Immature natural killer cell (primary cell): ENCODE measurements around the gene POU4F3. TPM values are rescaled to one million over a fixed set of nuclear protein-coding genes. Genes with fewer than 3 reads are reported as not detected.
"Not testable (repeated sequence)": the region's sequence is repeated elsewhere in the genome, so short reads cannot be mapped to it uniquely, and the experiment has no call there.

Source experiments
- DNase-seq, 3 donors: peaks; one replicate each; pipeline ENCODE4 v3.0.0; 2022; ENCODE audit warnings: mixed read lengths in 1 of 3
- H3K27ac Mint-ChIP-seq, 6 donors: one replicate each; pipeline ENCODE4 v1.8.0; 2020; ENCODE audit warnings: mixed read lengths in 6 of 6, mild to moderate bottlenecking in 5 of 6, inconsistent platforms in 4 of 6, moderate library complexity in 3 of 6
- H3K27me3 Mint-ChIP-seq, 3 donors: one replicate each; pipeline ENCODE4 v1.8.0; 2020 to 2021; ENCODE audit warnings: low read depth in 3 of 3, mild to moderate bottlenecking in 3 of 3, mixed read lengths in 3 of 3, moderate library complexity in 3 of 3, inconsistent platforms in 1 of 3
- H3K36me3 Mint-ChIP-seq, 3 donors: one replicate each; pipeline ENCODE4 v1.8.0; 2020; ENCODE audit warnings: mixed read lengths in 3 of 3, inconsistent platforms in 2 of 3, mild to moderate bottlenecking in 2 of 3
- H3K4me1 Mint-ChIP-seq, 2 donors: one replicate each; pipeline ENCODE4 v1.8.0; 2020; ENCODE audit warnings: inconsistent platforms in 2 of 2, mild to moderate bottlenecking in 2 of 2, mixed read lengths in 2 of 2, moderate library complexity in 1 of 2
- H3K4me3 Mint-ChIP-seq, 5 donors: one replicate each; pipeline ENCODE4 v1.8.0; 2020; ENCODE audit warnings: mild to moderate bottlenecking in 5 of 5, mixed read lengths in 5 of 5, inconsistent platforms in 3 of 5, moderate library complexity in 3 of 5
- H3K9me3 Mint-ChIP-seq, 6 donors: one replicate each; pipeline ENCODE4 v1.8.0; 2020; ENCODE audit warnings: mild to moderate bottlenecking in 6 of 6, mixed read lengths in 6 of 6, inconsistent platforms in 4 of 6, moderate library complexity in 3 of 6
- polyA plus RNA-seq, 3 donors: library from polyadenylated mRNA; unstranded; fragments of 300-500 nt; fragmentation: Illumina TruSeq; gene quantifications; one replicate each; pipeline ENCODE4 v1.2.3, GENCODE V29; 2021

The POU4F3 gene, protein sequence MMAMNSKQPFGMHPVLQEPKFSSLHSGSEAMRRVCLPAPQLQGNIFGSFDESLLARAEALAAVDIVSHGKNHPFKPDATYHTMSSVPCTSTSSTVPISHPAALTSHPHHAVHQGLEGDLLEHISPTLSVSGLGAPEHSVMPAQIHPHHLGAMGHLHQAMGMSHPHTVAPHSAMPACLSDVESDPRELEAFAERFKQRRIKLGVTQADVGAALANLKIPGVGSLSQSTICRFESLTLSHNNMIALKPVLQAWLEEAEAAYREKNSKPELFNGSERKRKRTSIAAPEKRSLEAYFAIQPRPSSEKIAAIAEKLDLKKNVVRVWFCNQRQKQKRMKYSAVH
- polyA plus RNA-seq = not detected

DNA sequence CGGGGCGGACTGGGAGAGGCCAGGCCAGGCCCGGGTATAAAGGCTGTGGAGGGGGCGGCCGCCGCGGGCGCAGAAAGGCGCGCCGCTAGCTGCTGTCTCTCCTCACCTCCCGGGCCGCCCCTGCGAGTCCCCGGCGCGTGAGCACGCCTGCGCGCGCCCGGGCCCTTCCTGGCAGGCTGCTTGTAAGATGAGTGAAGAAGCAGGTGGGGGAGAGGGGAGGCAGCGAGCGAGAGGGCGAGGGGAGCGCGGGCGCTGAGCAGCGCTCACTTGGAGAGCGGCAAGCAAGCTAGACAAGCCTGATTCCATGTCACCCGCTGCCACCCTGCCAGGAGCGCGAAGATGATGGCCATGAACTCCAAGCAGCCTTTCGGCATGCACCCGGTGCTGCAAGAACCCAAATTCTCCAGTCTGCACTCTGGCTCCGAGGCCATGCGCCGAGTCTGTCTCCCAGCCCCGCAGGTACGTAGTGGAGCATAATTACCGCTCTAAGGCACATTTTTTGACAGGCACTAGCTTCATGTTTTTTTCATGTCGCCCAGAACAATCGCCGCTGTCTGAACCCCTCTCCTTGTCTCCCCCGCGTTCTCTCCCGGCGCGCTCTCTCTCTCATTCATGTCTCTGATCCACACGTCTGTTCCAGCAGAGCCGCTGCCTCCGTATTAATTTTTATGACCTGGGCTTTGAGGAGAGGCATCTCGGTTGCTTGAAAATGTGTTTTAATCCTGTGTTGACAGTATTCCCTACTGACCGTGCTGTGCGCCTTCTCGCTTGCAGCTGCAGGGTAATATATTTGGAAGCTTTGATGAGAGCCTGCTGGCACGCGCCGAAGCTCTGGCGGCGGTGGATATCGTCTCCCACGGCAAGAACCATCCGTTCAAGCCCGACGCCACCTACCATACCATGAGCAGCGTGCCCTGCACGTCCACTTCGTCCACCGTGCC, at the start of gene POU4F3:
Gene POU4F3 (plus strand): TSS at position 66 of the 941 bp plus-strand sequence. CDS start 274 bp downstream, at position 340.
- DNase-seq = no peak
- Mint-ChIP-seq H3K27ac (no peak within 1 kb of the TSS), H3K4me3 (peak within 1 kb of the TSS in 1 of 5 donors; percentile 13), H3K27me3 (peaks cover 23 to 58% (median 37%) of the 10 kb centered on the region in 3 donors), H3K36me3 (no peaks in the 10 kb centered on the region), H3K9me3 (peaks cover 0 to 3% (median under 1%) of the 10 kb centered on the region in 6 donors), H3K4me1 (peaks cover 0 to 2% of the 10 kb centered on the region in 2 donors)

DNA sequence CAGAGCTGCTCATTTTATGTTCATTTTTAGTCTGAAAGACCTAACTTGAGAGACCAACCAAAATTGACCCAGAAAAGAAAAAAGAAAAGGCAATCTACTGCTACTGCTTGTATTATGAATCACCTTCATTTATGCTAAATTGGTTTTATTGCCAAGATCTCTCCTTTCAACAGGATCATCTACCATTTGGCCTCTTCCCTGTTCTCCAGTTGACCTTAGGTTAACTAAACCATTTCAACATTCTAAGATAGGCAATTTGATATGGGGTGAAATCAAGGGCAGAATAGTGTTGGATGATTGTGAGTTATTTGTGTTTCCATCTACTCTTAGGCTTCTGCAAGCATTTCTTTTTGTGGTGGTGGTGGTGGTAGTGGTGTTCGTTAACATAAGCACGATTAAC, 48.3 kb upstream of the POU4F3 start:
- H3K4me3 Mint-ChIP-seq = no peak overlapping the region
- no peaks in the 10 kb centered on the region for H3K9me3 Mint-ChIP-seq
- DNase-seq = no peak
- no peaks in the 10 kb centered on the region for H3K27me3 Mint-ChIP-seq
- H3K36me3 Mint-ChIP-seq = peaks cover 2 to 14% (median 5%) of the 10 kb centered on the region in 3 donors
- no peaks in the 10 kb centered on the region for H3K4me1 Mint-ChIP-seq
- H3K27ac Mint-ChIP-seq = peak overlapping the region in 1 of 6 donors; percentile 34

DNA sequence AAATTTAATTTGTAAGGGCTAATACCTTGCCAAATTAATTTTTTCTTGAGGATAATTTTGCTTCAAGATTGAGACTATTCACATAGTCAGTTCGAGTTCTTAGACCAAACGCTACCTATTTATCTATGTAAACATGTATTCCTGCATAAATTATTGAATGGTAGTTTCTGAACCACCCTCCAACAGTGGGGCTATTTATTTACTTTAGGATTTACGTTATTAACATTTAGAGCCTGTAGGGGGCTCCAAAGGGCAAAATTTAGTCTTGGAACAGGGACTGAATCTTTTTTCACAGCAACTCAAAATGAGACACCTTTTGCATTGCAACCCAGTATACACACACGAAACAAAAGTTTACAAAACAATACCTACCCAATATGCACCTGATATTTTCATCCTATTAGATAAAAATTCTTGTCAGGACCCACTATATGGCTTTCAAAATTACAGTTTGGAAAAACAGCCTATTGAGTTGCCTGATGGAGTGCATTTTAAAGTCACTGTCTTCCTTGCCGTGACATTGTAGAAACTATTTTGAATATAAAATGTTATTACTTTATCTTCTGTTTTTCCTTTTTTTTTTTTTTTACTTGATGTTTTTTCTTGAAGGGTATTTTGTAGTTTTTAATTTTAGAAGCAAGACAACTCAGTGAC, 47.1 kb upstream of the POU4F3 start:
- Mint-ChIP-seq H3K27ac (no peak overlapping the region), H3K27me3 (no peaks in the 10 kb centered on the region), H3K9me3 (no peaks in the 10 kb centered on the region), H3K4me3 (no peak overlapping the region), H3K36me3 (peaks cover 0 to 9% (median 2%) of the 10 kb centered on the region in 3 donors), H3K4me1 (no peaks in the 10 kb centered on the region)
- peak in 2 of 3 donors; percentile 21 to 27 for DNase-seq

DNA sequence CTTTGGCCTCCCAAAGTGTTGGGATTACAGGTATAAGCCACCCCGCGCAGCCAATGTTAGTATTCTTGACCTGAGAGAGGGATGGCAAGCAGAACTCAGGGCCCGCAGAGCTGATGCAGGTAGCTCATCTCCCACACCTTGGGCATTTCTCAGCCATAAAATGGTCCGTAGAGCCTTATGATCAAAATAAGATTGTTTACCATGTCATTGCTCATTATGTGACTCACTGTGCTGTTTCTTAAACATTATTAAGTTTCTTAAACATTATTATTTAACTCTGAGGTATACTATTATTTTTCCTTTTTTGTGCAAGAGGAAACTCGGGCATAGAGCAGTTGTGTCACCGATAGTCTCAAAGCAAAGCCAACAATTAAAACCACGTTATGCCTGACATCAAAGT, 42.4 kb upstream of the POU4F3 start:
- H3K27ac Mint-ChIP-seq = no peak overlapping the region
- no peak for DNase-seq
- H3K9me3 Mint-ChIP-seq = peaks cover 0 to under 1% (median 0%) of the 10 kb centered on the region in 6 donors
- H3K36me3 Mint-ChIP-seq = no peaks in the 10 kb centered on the region
- no peak overlapping the region for H3K4me3 Mint-ChIP-seq
- no peaks in the 10 kb centered on the region for H3K4me1 Mint-ChIP-seq
- peaks cover 0 to 2% (median 0%) of the 10 kb centered on the region in 3 donors for H3K27me3 Mint-ChIP-seq

DNA sequence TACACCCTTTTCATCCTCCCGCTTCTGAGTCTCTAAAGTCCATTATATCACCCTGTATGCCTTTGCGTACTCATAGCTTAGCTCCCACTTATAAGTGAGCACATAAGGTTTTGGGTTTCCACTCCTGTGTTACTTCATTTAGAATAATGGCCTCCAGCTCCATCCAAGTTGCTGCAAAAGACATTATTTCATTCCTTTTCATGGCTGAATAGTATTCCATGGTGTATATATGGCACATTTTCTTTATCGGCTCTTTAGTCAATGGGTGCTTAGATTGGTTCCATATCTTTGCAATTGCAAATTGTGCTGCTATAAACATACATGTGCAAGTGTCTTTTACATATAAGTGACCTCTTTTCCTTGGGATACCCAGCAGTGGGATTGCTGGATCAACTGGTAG, 39.7 kb upstream of the POU4F3 start:
- not testable (repeated sequence) for H3K4me3 Mint-ChIP-seq, H3K27ac Mint-ChIP-seq, H3K4me1 Mint-ChIP-seq, H3K27me3 Mint-ChIP-seq, H3K36me3 Mint-ChIP-seq, DNase-seq, H3K9me3 Mint-ChIP-seq

DNA sequence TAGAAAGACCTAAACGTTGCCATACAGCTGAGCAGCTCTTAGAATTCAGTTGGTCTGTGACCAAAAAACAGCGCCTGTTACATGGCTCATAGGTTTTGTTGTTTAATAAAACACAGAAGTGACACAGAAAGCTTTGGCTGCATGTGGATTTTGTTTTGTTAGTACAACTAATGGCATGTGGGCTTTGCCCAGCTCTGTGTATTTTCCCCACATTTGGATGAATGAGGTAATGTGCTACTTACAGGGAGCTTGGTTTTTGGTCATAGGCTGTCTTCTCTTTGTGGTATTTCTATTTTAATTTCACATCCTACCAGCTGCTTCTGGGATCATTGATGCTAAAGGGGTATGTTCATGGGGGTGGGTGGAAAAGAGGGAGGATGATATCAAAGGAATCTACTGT, 37.0 kb upstream of the POU4F3 start:
- DNase-seq = no peak
- Mint-ChIP-seq H3K9me3 (peaks cover 0 to 2% (median 0%) of the 10 kb centered on the region in 6 donors), H3K36me3 (no peaks in the 10 kb centered on the region), H3K27me3 (peaks cover 0 to 2% (median 0%) of the 10 kb centered on the region in 3 donors), H3K27ac (no peak overlapping the region), H3K4me3 (no peak overlapping the region), H3K4me1 (no peaks in the 10 kb centered on the region)

DNA sequence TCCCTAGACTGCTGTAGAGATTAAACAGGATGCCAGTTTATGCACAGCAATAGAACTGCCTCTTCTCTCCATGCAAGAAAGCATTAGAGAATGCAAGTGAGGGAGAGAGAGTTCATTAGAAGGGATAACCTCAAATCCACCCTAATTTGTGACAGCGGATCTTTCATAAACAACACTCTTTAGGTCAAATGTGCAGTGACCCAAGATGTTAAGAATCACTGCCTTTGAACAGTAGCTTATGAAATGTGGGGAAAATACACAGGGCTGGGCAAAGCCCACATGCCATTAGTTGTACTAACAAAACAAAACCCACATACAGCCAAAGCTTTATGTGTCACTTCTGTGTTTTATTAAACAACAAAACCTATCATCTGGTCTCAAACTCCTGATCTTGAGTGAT, 36.2 kb upstream of the POU4F3 start:
- peaks cover 0 to 2% (median 0%) of the 10 kb centered on the region in 6 donors for H3K9me3 Mint-ChIP-seq
- H3K27ac Mint-ChIP-seq = no peak overlapping the region
- H3K4me1 Mint-ChIP-seq = no peaks in the 10 kb centered on the region
- DNase-seq = no peak
- H3K4me3 Mint-ChIP-seq = no peak overlapping the region
- H3K27me3 Mint-ChIP-seq = peaks cover 0 to 2% (median 0%) of the 10 kb centered on the region in 3 donors
- no peaks in the 10 kb centered on the region for H3K36me3 Mint-ChIP-seq

DNA sequence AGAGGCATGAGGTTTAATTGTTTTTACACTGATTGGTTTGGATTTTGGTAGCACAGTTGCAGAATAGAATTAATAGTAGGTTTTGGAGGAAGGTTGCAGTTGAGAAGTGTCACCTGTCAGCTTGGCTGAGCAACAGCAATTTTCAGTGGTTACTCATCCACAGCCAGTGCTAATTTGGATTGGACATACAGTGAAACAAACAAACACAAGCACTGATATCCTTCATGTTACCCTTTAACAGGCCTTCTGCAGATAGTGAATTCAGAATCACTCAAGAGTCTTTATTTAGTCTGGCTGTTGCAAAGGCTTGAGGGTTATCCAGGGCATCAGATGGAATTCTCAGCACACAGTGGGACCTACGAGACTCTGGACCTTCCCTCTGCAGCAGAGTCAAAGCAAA, 31.8 kb upstream of the POU4F3 start:
- Mint-ChIP-seq H3K9me3 (no peaks in the 10 kb centered on the region), H3K27ac (no peak overlapping the region), H3K36me3 (no peaks in the 10 kb centered on the region), H3K4me1 (no peaks in the 10 kb centered on the region), H3K4me3 (no peak overlapping the region), H3K27me3 (peaks cover 2 to 4% (median 3%) of the 10 kb centered on the region in 3 donors)
- no peak for DNase-seq

DNA sequence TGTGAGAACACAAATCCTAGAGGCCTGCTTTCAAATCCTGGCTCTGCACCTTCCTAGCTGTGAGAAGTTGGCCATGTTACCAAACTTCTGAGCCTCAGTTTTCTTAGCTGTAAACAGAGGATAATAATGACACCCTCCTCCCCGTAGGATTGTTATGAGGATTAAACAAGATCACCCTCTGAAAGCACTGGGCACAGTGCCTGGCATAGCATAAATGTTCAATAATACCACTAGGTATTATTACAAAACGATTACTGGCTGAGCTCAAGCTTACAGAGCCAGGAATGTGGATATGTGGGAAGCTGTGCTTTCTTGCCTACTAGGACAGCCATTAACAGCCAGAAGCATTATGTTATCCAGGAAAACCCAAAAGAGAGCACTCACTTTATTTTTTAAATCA, 30.8 kb upstream of the POU4F3 start:
- H3K27me3 Mint-ChIP-seq = peaks cover 4 to 6% (median 4%) of the 10 kb centered on the region in 3 donors
- DNase-seq = no peak
- H3K4me3 Mint-ChIP-seq = no peak overlapping the region
- H3K27ac Mint-ChIP-seq = no peak overlapping the region
- H3K4me1 Mint-ChIP-seq = peaks cover under 1 to 2% of the 10 kb centered on the region in 2 donors
- H3K36me3 Mint-ChIP-seq = no peaks in the 10 kb centered on the region
- H3K9me3 Mint-ChIP-seq = no peaks in the 10 kb centered on the region

DNA sequence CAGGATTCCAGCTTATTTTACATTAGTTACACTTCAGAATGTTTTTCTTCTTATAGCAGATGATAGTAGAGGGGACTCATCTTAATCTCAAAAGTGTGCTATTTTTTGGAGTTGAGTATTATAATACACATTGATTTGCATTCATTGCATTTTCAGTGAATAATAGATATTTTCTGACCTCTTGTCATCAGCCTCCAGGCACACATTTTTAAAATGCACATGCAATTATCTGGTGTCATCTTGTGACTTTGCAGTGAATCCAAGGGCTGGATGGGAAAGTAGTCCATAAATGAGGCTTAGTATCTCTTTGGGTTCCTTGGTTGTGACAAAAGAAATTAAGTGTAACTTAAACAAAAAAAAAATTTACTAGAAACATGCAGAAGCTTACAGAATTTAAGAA, 28.1 kb upstream of the POU4F3 start:
- H3K27ac Mint-ChIP-seq = no peak overlapping the region
- H3K9me3 Mint-ChIP-seq = no peaks in the 10 kb centered on the region
- H3K36me3 Mint-ChIP-seq = no peaks in the 10 kb centered on the region
- peaks cover 8 to 11% (median 9%) of the 10 kb centered on the region in 3 donors for H3K27me3 Mint-ChIP-seq
- DNase-seq = no peak
- H3K4me1 Mint-ChIP-seq = peaks cover 6 to 9% of the 10 kb centered on the region in 2 donors
- H3K4me3 Mint-ChIP-seq = no peak overlapping the region

DNA sequence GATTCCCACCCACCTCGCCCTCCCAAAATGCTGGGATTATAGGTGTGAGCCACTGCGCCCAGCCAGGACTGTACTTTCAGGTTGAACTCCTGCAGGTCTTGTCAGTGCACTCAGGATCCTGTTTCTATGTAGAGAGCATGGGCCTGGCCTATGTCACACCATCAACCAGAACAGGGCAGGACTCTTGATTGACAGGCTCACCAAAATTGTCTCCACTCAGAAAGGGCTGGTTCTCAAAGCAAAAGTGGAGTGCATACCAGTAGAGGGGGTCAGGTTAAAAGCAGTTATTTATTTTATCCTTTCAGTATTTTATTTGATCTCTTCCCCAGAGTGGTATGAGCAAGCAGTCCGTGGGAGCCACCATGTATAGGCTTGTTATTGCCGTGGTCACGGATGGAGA, 27.4 kb upstream of the POU4F3 start:
- no peak for DNase-seq
- Mint-ChIP-seq H3K27me3 (peaks cover 8 to 11% (median 9%) of the 10 kb centered on the region in 3 donors), H3K36me3 (no peaks in the 10 kb centered on the region), H3K4me1 (peaks cover 6 to 9% of the 10 kb centered on the region in 2 donors), H3K27ac (no peak overlapping the region), H3K4me3 (no peak overlapping the region), H3K9me3 (no peaks in the 10 kb centered on the region)

DNA sequence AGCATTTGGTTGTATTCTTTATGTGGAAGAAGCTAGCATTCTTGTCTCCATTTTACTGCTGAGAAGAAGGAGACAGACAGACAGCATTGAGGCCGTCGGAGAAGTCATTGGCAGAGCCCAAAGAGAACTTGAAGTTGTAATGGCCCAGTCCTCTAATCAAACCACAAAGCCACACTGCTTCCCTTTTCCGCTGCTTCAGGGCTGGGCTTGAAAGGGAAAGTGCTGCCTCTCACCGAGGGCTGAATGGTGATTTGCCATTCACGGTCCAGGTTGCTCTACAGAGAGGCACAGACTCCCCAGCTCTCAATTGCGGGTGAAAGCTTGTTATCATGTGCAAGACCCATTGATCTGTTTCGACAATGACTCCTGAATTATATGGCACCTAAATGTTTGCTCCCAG, 25.6 kb upstream of the POU4F3 start:
- Mint-ChIP-seq H3K27me3 (peaks cover 11 to 12% (median 11%) of the 10 kb centered on the region in 3 donors), H3K4me1 (peaks cover 6 to 9% of the 10 kb centered on the region in 2 donors), H3K9me3 (no peaks in the 10 kb centered on the region), H3K4me3 (no peak overlapping the region), H3K27ac (no peak overlapping the region), H3K36me3 (no peaks in the 10 kb centered on the region)
- DNase-seq = no peak

DNA sequence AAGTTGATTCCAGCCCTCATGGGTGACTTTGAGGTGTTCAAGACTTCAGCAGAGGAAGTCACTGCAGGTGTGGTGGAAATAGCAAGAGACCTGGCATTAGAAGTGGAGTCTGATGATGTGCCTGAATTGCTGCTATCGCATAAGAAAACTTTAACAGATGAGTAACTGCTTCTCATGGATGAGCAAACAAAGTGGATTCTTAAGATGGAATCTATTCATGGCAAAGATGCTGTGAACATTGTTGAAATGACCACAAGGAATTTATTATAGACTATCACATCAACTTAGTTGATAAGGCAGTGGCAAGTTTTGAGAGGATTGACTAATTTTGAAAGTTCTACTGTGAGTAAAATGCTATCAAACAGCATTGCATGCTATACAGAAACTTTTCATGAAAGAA, 17.1 kb upstream of the POU4F3 start:
- H3K27ac Mint-ChIP-seq = no peak overlapping the region
- no peak overlapping the region for H3K4me3 Mint-ChIP-seq
- peaks cover 0 to 6% (median 5%) of the 10 kb centered on the region in 3 donors for H3K27me3 Mint-ChIP-seq
- H3K36me3 Mint-ChIP-seq = no peaks in the 10 kb centered on the region
- no peak for DNase-seq
- no peaks in the 10 kb centered on the region for H3K9me3 Mint-ChIP-seq
- no peaks in the 10 kb centered on the region for H3K4me1 Mint-ChIP-seq
